HCEC 1CT (cell line): ENCODE measurements around the gene CXorf49B.
"Not testable (repeated sequence)": the region's sequence is repeated elsewhere in the genome, so short reads cannot be mapped to it uniquely, and the experiment has no call there.

Experiments used
- DNase-seq: peaks from one replicate; pipeline ENCODE4 v3.0.0-alpha.2; 2017

Gene CXorf49B

GRCh38 chrX:71763049-71763448 is at the start of gene CXorf49B:
CXorf49B (plus strand) TSS chrX:71763349; CDS start chrX:71763424, 75 bp downstream.
- not testable (repeated sequence) for DNase-seq

DNA sequence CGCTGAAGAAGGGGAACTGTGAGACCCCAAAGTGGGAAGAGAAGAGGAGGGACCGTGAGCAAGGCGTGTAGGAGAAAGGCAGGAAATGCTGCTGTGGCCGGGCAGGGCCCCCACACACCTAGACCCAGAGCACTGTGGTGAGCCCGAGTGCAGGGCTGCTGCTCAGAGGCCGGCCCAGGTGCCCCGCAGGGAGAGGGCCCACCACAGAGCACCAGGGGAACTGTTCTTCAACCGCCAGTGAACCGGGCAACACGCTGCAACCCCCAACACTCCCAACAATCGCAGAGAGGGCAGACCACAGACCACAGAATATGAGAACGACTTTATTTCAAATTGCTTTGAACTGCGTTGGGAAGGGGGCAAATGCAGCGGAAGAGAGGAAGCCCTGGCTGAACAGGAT is 49.1 kb upstream of the CXorf49B start:
- DNase-seq, result not testable (repeated sequence)

GRCh38 chrX:71715551-71715950 is 47.6 kb upstream of the CXorf49B start:
- DNase-seq, result not testable (repeated sequence)

- not testable (repeated sequence) for DNase-seq
Observed at GRCh38 chrX:71716323-71716722, 46.8 kb upstream of the CXorf49B start.

DNA sequence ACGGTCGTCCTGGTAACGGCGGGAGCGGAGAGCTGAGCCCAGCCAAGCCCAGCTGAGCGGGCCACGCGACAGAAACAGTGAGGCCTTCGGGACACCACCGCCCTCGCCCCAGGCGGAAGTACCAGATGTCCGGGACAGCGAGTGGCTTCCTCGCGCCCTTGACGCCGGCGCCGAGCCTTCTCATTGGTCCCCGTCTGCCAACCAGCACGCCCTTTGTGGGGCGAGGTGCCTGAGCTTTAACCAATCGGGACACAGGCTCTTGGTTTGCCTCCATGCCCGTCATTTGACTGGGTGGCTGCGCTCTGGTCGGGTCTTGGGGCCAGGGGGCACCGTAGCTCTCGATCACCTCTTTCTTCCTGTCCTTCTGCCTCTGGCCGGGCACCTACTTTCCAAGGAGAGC is 45.0 kb upstream of the CXorf49B start, which contains the start of gene CXorf49:
CXorf49 (minus strand) TSS at position 101 of the 400 bp plus-strand sequence. CDS start 134 bp downstream, outside the sequence.
- not testable (repeated sequence) for DNase-seq

DNA sequence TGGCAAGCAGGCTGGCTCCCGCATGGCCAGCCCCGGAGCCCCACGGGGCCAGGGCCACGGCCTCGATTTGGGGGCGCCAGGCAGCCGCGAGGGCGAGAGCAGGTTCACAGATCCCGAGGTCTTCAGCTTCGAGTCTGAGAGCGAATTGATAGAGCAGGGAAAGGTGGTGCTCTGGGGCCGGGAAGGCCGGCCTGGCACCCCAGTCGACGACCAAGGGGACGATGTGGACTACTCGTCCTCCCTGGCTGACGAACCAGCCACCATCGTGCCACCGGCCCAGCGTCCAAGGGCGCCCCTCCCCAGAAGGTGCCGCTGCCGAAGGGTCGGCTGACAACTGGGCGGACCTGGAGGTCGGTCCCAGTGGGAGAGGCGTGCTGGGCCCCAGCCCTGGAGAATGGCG is 44.0 kb upstream of the CXorf49B start:
- not testable (repeated sequence) for DNase-seq

- DNase-seq, result not testable (repeated sequence)
Observed at GRCh38 chrX:71720289-71720886, 42.8 kb upstream of the CXorf49B start.

GRCh38 chrX:71760688-71761281 is 2.4 kb upstream of the CXorf49B start:
- DNase-seq, result not testable (repeated sequence)

DNA sequence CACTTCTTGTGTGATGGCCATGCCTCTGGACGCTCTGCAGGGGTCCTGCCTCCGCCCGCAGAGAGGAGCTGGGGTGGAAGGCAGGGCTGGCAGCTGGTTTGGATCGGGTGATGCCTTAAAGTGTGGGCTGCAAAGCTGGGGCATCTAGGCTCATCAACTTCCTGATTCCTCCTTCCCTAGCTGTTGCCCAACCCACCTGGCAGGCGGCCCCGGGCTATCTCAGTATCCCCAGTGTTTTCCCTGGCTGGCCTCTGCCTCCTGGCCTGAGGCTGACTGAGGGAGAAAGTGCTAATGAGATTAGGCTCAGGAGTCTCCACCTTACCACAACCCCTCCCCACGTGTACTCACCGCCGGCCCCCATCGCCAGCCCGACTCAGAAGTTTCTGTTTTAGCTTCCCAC is 1.7 kb downstream of the CXorf49B start:
- DNase-seq, result not testable (repeated sequence)

DNA sequence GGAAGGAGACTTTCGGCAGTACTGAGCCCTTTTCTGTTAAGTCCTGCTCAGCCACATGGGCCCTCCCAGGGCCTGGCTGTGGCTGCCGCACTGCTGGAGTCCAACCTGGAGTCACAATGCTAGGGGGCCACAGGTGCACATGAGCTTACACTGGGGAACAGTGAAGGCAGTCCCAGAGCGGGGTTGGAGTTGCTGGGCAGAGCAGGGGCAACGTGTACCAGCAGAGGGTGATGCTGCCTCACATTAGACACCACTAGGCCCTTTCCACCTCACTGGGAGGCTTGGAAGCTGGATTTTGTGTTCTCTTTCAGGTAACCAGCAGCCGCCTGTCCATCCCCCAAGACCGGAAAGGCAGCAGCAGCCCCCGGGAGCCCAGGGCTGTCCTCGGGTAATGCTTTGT is 2.5 kb downstream of the CXorf49B start:
- not testable (repeated sequence) for DNase-seq

DNA sequence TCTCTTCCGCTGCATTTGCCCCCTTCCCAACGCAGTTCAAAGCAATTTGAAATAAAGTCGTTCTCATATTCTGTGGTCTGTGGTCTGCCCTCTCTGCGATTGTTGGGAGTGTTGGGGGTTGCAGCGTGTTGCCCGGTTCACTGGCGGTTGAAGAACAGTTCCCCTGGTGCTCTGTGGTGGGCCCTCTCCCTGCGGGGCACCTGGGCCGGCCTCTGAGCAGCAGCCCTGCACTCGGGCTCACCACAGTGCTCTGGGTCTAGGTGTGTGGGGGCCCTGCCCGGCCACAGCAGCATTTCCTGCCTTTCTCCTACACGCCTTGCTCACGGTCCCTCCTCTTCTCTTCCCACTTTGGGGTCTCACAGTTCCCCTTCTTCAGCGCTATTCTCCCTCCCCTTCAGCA is 4.0 kb downstream of the CXorf49B start:
- not testable (repeated sequence) for DNase-seq

GRCh38 chrX:71778322-71778721 is 15.2 kb downstream of the CXorf49B start:
- not testable (repeated sequence) for DNase-seq

- not testable (repeated sequence) for DNase-seq
Observed at GRCh38 chrX:71782225-71782949, 19.2 kb downstream of the CXorf49B start.

DNA sequence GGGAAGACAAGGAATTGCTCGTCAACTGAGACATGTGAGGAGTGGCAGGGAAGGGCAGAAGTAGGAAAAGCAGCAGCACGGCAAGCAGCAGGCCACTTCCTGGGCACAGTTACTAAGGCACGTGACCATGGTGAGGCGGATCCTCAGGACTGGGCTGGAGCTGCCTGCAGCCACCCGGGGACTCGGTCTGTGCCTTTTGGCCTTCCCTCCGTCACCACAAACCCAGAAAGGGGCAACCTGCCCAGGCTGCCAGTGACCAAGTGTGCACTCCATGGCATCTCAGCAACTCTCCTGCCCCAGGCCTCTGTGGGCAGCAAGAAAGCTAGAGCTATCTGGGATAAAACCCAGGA is 19.8 kb downstream of the CXorf49B start:
- DNase-seq, result not testable (repeated sequence)

GRCh38 chrX:71783569-71784347 is 20.6 kb downstream of the CXorf49B start:
- not testable (repeated sequence) for DNase-seq

- not testable (repeated sequence) for DNase-seq
Observed at GRCh38 chrX:71784348-71784983, 21.3 kb downstream of the CXorf49B start.

DNA sequence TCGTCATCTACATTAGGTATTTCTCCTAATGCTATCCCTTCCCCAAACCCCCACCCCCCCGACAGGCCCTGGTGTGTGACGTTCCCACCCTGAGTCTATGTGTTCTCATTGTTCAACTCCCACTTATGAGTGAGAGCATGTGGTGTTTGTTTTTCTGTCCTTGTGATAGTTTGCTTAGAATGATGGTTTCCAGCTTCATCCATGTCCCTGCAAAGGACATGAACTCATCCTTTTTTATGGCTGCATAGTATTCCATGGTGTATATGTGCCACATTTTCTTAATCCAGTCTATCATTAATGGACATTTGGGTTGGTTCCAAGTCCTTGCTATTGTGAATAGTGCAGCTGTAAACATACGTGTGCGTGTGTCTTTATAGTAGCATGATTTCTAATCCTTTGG is 43.3 kb downstream of the CXorf49B start:
- DNase-seq, result not testable (repeated sequence)

DNA sequence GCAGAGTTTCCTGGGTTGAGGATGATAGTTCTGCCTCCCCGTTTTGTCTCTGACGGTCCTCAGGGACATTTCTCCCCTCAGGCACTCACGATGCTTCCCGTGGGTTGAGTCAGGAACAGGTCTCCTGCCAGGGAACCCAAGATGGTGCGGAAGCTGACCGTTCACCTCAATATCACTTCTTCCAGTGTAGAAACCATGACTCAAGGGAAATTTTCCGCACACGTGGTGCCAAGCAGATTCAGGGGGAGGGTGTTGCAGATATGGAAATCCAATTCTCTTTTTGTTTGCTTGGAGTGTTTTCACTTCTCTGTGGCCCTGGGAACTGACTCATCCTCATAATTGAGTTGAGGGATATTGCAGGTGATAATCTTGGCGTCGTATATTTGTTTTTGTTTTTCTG is 46.7 kb downstream of the CXorf49B start:
- no peak for DNase-seq

- no peak for DNase-seq
Observed at GRCh38 chrX:71814123-71814912, 51.2 kb downstream of the CXorf49B start.

DNA sequence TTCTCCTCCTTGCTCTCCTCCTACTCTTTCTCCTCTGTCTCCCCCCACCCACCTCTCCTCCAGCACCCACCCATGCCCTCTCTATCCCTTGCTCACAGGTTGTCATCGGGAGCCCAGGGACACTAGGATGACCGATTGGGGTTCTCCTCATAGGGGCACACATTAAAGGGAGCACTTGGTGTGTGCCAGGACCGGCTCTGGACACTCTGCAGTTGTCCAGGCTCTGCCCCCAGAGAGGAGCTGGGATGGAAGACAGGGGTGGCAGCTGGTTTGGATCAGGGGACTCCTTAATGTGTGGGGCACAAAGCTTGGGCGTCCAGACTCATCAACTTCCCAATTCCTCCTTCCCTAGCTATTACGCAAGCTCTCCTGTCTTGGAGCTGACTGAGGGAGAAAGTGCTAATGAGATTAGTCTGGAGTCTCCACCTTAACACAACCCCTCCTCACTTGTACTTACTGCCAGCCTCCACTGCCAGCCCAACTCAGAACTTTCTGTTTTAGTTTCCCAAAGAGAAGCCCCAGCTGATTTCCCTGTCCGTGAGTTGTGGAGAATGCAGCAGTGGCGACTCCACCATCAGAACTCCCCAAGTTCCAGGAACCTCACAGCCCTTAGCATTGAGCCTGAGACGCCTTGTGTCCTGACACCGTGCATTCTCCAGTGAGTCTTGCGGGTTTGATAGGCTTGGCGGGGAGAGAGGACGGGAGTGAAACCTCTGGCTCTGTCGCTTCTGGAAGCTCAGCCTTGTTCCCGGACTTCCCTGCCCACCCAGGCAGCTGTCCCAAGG is 52.2 kb downstream of the CXorf49B start:
- DNase-seq, result no peak

- DNase-seq, result no peak
Observed at GRCh38 chrX:71815906-71816156, 52.7 kb downstream of the CXorf49B start.
